ENCODE measurements around the gene LGALS14. TPM values are rescaled to one million over a fixed set of nuclear protein-coding genes. Genes with fewer than 3 reads are reported as not detected.
"Not testable (repeated sequence)": the region's sequence is repeated elsewhere in the genome, so short reads cannot be mapped to it uniquely, and the experiment has no call there.

LGALS14 gene
- total and polyA plus RNA-seq, 5 donors: not detected

DNA sequence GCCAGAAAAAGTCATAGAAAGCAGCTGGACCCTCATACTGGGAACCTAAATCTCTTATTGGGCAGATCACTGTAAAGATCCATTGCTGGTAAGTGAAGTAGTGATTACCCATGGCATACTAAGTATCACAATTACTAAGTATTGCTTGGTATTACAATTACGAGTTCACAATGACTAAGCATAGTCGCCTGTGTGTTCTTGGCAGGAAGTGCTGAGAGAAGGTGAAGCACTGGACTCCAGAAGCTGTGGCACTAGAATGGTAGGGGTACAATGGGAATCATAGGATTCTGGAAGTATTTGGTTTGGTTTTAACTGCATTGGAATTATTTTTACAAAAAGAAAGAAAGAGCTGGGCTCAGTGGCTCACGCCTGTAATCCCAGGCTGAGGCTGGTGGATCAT, 28.3 kb upstream of the LGALS14 start:
- DNase-seq (no peak), ATAC-seq (no peak)
- Histone ChIP-seq H3K4me1 (ENCODE audit: control insufficient read depth, insufficient read depth, low read length) (no peaks in the 10 kb centered on the region), H3K27me3 (ENCODE audit: control insufficient read depth, insufficient read depth) (no peaks in the 10 kb centered on the region), H3K4me3 (ENCODE audit: low read length) (no peak overlapping the region), H3K27ac (ENCODE audit: low read length) (no peak overlapping the region), H3K9me3 (ENCODE audit: control insufficient read depth, low read length) (no peaks in the 10 kb centered on the region)
- 60% methylated on average over 3 of the region's 3 CpGs for WGBS
- intact Hi-C loops (cut with DNase I): loop anchor here in 1 of 4 donors (10.0 kb wide), 1 partner anchor 211 kb away; no protein-coding TSS in a partner anchor

DNA sequence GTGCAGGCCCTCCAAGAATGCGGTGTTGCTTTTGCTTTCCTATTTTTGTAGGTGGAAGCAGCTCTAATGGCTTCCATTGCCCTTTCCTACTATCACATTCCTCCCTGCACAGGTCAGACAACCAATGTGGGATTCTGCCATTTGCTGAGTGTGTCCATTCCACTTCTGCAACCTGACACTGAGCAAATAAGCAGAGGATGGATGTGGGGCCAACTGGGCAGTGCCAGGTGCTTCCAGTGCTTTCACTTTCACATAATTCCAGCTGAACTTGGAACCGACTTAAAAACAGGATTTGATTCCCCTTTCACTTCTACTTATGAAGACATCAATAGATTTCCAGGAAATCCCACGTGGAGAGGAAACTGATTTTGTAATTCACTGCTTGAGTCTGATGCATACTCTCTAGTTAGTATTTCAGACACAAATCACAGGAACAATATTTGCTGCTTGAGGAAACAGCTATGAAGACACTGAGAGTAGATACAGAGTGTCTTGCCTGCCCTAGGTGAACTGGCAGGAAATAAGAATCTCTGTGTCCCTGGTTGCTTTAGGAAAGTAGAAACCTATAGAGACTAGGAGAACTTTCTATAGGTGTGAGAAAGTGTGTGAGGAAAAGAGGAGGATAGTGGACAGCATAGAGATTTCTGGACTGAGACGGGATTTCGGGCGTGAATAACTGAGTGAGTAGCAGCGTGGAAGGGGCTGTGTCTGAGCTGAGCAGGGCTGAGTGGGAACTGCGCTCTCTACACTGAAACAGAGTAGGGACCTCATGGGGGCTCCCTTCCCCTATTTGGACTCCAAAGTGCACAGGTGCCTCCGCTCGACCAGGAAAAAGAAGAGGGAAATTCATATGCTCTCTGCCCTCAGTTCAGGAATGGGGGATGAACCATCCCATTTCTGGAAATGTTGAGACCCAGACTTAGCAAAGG, 26.1 kb upstream of the LGALS14 start:
- H3K27ac ChIP-seq (ENCODE audit: low read length): no peak overlapping the region
- peak in 1 of 2 donors; percentile 19 for ATAC-seq

DNA sequence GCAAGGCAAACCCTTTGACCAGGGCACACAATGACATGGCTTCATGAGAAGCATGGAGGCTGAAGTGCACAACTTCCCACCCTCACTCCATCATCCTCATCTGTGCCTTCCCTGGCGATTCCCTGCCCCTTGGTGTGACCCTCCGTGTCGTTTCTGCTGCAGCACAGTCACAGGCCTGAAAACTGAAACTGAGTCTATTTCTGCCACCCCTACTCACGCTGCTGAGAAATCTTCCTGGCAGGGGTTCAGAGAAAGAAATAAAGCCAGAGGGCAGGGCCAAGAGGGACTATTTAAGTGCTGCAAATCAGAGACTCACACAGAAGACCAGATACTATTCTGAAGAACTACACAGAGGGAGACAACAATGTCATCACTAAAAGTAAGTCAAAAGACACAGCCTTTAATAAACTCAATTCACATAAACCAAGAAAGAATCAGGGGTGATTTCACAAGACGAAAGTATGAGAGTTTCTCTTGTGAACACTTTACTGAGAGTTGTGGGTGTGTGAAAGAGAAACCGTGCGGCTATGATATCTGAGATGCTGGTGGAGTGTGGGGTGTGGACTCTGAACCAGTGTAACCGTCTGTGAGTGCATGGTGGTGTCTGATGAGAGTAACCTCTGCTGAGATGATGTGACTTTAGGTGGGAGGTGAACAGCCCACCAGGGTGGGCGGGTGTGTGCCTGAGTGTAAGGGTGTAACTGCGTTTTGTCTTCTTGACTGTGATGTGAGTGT, 25.1 kb upstream of the LGALS14 start:
- Histone ChIP-seq H3K4me1 (ENCODE audit: control insufficient read depth, insufficient read depth, low read length) (no peaks in the 10 kb centered on the region), H3K27me3 (ENCODE audit: control insufficient read depth, insufficient read depth) (no peaks in the 10 kb centered on the region), H3K27ac (ENCODE audit: low read length) (no peak overlapping the region), H3K4me3 (ENCODE audit: low read length) (no peak overlapping the region), H3K9me3 (ENCODE audit: control insufficient read depth, low read length) (no peaks in the 10 kb centered on the region)
- WGBS: 36% methylated on average over 10 of the region's 10 CpGs
- ATAC-seq: peak; percentile 42 to 62
- DNase-seq: no peak
- intact Hi-C loops (cut with DNase I): loop anchor here in 1 of 4 donors (10.0 kb wide), 1 partner anchor 214 kb away; no protein-coding TSS in a partner anchor

More for the DNA sequence above, 26.1 kb upstream of the LGALS14 start:
- no peak for DNase-seq
- Histone ChIP-seq H3K4me3 (ENCODE audit: low read length) (no peak overlapping the region), H3K4me1 (ENCODE audit: control insufficient read depth, insufficient read depth, low read length) (no peaks in the 10 kb centered on the region), H3K9me3 (ENCODE audit: control insufficient read depth, low read length) (no peaks in the 10 kb centered on the region), H3K27me3 (ENCODE audit: control insufficient read depth, insufficient read depth) (no peaks in the 10 kb centered on the region)
- WGBS: 70% methylated on average over 10 of the region's 10 CpGs
- intact Hi-C loops (cut with DNase I): loop anchor here in 1 of 4 donors (10.0 kb wide), 1 partner anchor 213 kb away; no protein-coding TSS in a partner anchor

DNA sequence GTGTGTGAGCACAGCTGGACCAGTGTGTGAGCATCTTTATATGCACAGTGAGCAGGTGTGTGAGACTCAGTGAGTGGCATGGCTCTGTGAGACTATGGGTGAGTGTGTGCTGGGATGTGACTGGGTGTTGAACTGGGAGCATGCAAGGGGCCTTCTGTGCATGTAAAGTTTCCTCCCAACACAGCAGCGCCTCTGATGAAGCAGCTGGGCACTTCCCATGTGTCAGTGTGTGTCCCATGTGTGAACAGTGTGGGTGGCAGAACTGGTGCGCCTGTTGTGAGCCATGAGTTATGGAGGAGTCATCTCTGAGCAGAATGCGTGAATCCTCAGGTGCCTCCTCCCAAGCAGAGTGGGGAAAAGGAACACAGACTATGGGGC, 24.5 kb upstream of the LGALS14 start:
- no peaks in the 10 kb centered on the region for H3K27me3 ChIP-seq (ENCODE audit: control insufficient read depth, insufficient read depth)
- intact Hi-C loops (cut with DNase I): loop anchor here in 1 of 4 donors (10.0 kb wide), 1 partner anchor 215 kb away; no protein-coding TSS in a partner anchor
- no peak for ATAC-seq
- H3K27ac ChIP-seq (ENCODE audit: low read length): no peak overlapping the region
- no peak for DNase-seq
- H3K9me3 ChIP-seq (ENCODE audit: control insufficient read depth, low read length): no peaks in the 10 kb centered on the region
- H3K4me1 ChIP-seq (ENCODE audit: control insufficient read depth, insufficient read depth, low read length): no peaks in the 10 kb centered on the region
- no peak overlapping the region for H3K4me3 ChIP-seq (ENCODE audit: low read length)
- WGBS: 86% methylated on average over 3 of the region's 3 CpGs

DNA sequence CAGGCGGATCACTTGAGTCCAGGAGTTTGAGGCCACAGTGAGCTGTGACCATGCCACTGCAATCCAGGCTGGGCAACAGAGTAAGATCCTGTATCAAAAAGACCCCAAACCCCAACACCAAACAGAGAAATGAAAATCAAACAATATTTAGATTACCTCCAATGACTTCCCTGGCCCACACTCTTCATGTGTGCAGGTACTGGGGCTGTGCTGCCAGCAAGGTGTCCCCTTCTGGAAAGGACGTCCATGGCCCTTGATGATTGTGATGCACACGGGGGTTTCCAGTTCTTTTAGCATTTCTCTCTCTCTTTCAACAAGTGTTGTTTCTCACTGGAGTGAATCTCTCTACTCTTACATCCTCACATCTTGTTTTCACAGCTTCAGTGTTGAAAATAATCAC, 23.7 kb upstream of the LGALS14 start:
- ATAC-seq (no peak), DNase-seq (no peak)
- H3K27ac ChIP-seq (ENCODE audit: low read length): no peak overlapping the region
- H3K9me3 ChIP-seq (ENCODE audit: control insufficient read depth, low read length): no peaks in the 10 kb centered on the region
- H3K27me3 ChIP-seq (ENCODE audit: control insufficient read depth, insufficient read depth): no peaks in the 10 kb centered on the region
- intact Hi-C loops (cut with DNase I): no loop called here
- no peak overlapping the region for H3K4me3 ChIP-seq (ENCODE audit: low read length)
- H3K4me1 ChIP-seq (ENCODE audit: control insufficient read depth, insufficient read depth, low read length): no peaks in the 10 kb centered on the region
- 64% methylated on average over 3 of the region's 3 CpGs for WGBS

DNA sequence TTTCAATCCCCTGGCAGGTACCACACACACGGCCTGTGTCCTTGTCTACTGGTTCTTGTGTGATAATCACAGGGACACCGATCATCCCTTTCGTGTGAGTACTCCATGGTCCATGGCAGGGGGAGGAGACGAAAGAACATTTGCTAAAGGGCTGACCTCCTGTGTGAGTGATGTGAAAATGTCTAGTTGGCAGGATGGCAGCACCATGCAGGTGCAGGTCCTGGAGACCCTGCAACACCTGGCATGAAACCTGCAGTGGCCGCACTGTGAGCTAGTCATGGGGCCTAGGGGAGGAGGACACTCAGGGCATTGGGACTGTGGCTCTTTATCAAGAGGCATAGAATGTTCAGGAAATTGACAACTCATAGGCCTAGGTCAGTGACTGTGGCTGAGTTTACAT, 22.9 kb upstream of the LGALS14 start:
- no peak overlapping the region for H3K27ac ChIP-seq (ENCODE audit: low read length)
- DNase-seq (no peak), ATAC-seq (no peak)
- intact Hi-C loops (cut with DNase I): no loop called here
- H3K4me1 ChIP-seq (ENCODE audit: control insufficient read depth, insufficient read depth, low read length): no peaks in the 10 kb centered on the region
- H3K9me3 ChIP-seq (ENCODE audit: control insufficient read depth, low read length): no peaks in the 10 kb centered on the region
- WGBS: 88% methylated on average over 5 of the region's 5 CpGs
- no peaks in the 10 kb centered on the region for H3K27me3 ChIP-seq (ENCODE audit: control insufficient read depth, insufficient read depth)
- no peak overlapping the region for H3K4me3 ChIP-seq (ENCODE audit: low read length)

DNA sequence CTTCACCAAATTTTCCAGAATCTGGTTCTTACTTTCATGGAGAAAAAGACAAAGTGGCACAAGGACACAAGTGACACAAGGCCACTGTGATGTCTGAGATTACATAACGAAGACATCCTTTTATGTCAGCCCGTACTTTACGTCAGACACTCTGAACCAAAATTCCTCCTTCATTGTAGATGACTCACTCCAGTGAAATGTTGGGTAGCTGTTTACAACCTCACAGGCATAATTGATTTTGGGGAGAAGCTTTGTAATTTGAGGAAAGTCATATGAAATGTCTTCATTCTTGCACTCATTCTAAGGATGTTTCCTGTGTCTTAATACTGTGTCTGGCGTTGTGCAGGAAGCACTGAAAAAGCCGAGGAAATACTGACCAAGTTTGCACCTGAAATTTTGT, 20.0 kb upstream of the LGALS14 start:
- H3K27ac ChIP-seq (ENCODE audit: low read length): no peak overlapping the region
- intact Hi-C loops (cut with DNase I): no loop called here
- H3K9me3 ChIP-seq (ENCODE audit: control insufficient read depth, low read length): no peaks in the 10 kb centered on the region
- H3K4me3 ChIP-seq (ENCODE audit: low read length): no peak overlapping the region
- 69% methylated on average over 5 of the region's 5 CpGs for WGBS
- H3K27me3 ChIP-seq (ENCODE audit: control insufficient read depth, insufficient read depth): no peaks in the 10 kb centered on the region
- ATAC-seq (no peak), DNase-seq (no peak)
- no peaks in the 10 kb centered on the region for H3K4me1 ChIP-seq (ENCODE audit: control insufficient read depth, insufficient read depth, low read length)

DNA sequence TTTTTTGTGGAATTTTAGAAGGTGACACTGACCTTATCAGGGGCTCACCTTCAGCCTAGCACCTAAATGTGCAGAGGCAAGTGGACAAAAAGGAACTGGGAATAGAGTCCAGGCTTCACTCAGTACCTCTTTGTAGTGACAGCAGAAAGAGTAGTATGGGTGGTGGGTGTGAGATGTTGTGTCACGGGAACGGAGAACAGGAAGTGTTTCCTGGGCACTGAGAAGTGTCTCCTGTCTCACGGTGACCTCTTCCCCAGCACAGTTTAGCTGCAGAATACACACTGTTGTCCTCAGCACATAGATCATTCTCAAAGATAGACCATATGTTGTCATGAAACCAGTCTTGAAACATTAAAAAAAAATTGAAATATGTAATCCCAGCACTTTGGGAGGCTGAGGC, 17.5 kb upstream of the LGALS14 start:
- Histone ChIP-seq H3K4me1 (ENCODE audit: control insufficient read depth, insufficient read depth, low read length) (no peaks in the 10 kb centered on the region), H3K27me3 (ENCODE audit: control insufficient read depth, insufficient read depth) (no peaks in the 10 kb centered on the region), H3K9me3 (ENCODE audit: control insufficient read depth, low read length) (no peaks in the 10 kb centered on the region), H3K27ac (ENCODE audit: low read length) (no peak overlapping the region), H3K4me3 (ENCODE audit: low read length) (no peak overlapping the region)
- intact Hi-C loops (cut with DNase I): no loop called here
- DNase-seq (no peak), ATAC-seq (no peak)
- WGBS: 63% methylated on average over 3 of the region's 3 CpGs

DNA sequence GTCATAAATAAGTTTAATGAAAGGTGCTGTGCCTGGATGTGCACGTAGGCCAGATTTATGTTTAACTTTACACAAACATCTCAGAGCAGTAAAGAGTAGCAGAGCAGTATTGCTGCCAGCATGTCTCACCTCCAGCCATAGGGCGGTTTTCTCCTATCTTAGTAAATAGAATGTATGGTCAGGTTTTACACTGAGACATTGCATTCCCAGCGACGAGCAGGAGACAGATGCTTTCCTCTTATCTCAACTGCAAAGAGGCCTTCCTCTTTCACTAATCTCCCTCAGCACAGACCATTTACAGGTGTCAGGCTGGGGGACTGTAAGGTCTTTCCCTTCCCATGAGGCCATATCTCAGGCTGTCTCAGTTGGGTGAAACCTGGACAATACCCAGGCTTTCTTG, 15.6 kb upstream of the LGALS14 start:
- ATAC-seq; intact Hi-C loops (cut with DNase I): not testable (repeated sequence)

DNA sequence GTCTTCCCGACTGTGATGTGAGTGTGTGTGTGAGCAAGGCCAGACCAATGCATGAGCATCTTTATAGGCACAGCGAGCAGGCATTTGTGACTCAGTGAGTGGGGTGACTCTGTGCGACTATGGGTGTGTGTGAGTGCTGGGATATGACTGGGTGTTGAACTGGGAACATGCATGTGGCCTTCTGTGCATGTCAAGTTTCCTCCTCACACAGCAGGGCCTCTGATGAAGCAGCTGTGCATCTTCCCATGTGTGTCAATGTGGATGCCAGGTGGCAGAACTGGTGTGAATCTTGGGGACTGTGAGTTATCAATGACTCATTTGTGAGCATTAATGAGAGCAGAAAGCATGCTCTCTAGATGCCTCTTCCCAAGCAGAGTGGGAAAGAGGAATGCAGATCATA, 12.1 kb upstream of the LGALS14 start:
- intact Hi-C loops (cut with DNase I): no loop called here
- Histone ChIP-seq H3K27me3 (ENCODE audit: control insufficient read depth, insufficient read depth) (no peaks in the 10 kb centered on the region), H3K9me3 (ENCODE audit: control insufficient read depth, low read length) (no peaks in the 10 kb centered on the region), H3K4me1 (ENCODE audit: control insufficient read depth, insufficient read depth, low read length) (no peaks in the 10 kb centered on the region), H3K27ac (ENCODE audit: low read length) (no peak overlapping the region), H3K4me3 (ENCODE audit: low read length) (no peak overlapping the region)
- DNase-seq (no peak), ATAC-seq (no peak)
- 79% methylated on average over 3 of the region's 3 CpGs for WGBS

More for the DNA sequence above, 15.6 kb upstream of the LGALS14 start:
- 35% methylated on average over 4 of the region's 4 CpGs for WGBS
- H3K4me3 ChIP-seq (ENCODE audit: low read length); H3K9me3 ChIP-seq (ENCODE audit: control insufficient read depth, low read length); H3K27ac ChIP-seq (ENCODE audit: low read length); H3K27me3 ChIP-seq (ENCODE audit: control insufficient read depth, insufficient read depth); DNase-seq; H3K4me1 ChIP-seq (ENCODE audit: control insufficient read depth, insufficient read depth, low read length): not testable (repeated sequence)

DNA sequence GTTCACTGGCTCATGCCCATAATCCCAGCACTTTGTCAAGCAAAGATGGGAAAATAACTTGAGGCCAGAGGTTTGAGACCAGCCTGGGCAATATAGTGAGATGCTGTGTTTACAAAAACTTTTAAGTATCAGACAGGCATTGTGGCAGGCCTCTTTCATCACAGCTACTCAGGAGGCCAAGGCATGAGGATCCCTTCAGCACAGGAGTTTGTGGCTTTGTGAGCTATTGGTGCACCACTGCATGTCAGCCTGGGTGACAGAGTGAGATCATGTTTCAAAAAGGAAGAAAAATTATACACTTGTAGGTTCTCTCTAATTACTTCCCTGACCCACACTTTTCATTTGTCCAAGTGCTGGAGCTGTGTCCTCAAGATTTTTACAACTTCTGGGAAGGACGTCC, 11.5 kb upstream of the LGALS14 start:
- Histone ChIP-seq H3K4me3 (ENCODE audit: low read length) (no peak overlapping the region), H3K27me3 (ENCODE audit: control insufficient read depth, insufficient read depth) (no peaks in the 10 kb centered on the region), H3K4me1 (ENCODE audit: control insufficient read depth, insufficient read depth, low read length) (no peaks in the 10 kb centered on the region), H3K9me3 (ENCODE audit: control insufficient read depth, low read length) (no peaks in the 10 kb centered on the region), H3K27ac (ENCODE audit: low read length) (no peak overlapping the region)
- DNase-seq (no peak), ATAC-seq (no peak)
- intact Hi-C loops (cut with DNase I): no loop called here
- 67% methylated on average over 1 of the region's 1 CpG for WGBS
